ENCODE results near the gene ITGAX.

- TF ChIP-seq CTCF (IDR thresholded peaks at IDR 0.05 in 8 of 11, conservative IDR thresholded peaks at IDR 0.05 in 3 of 11) (no peak), POLR2AphosphoS5 (IDR thresholded peaks at IDR 0.05) (peak; percentile 36 to 61 (median 42)), POLR2A (IDR thresholded peaks at IDR 0.05) (no peak)
These were observed 45.2 kb downstream of the ITGAX start for GRCh38 chr16:31400191-31400590.
